ENCODE results near the gene NMD3.
"Not testable (repeated sequence)": the region's sequence is repeated elsewhere in the genome, so short reads cannot be mapped to it uniquely, and the experiment has no call there.

The NMD3 gene

GRCh38 chr3:161181371-161181770 lies 39.7 kb upstream of the NMD3 start:
- not testable (repeated sequence) for H4K91ac ChIP-seq (ENCODE audit: low read depth, low read length); H2BK12ac ChIP-seq (ENCODE audit: low read length); H3K79me2 ChIP-seq (ENCODE audit: control insufficient read depth, insufficient read depth, low read length, poor library complexity); H3K18ac ChIP-seq (ENCODE audit: low read length); H3K9ac ChIP-seq (ENCODE audit: low read length); H2BK5ac ChIP-seq (ENCODE audit: low read depth, low read length, poor library complexity); H3K4me2 ChIP-seq (ENCODE audit: low read length); H4K12ac ChIP-seq (ENCODE audit: low read depth, low read length); H4K8ac ChIP-seq (ENCODE audit: low read depth, low read length); H3K27ac ChIP-seq (ENCODE audit: low read depth, low read length); H3K4me3 ChIP-seq (ENCODE audit: low read depth, low read length); H3K23ac ChIP-seq (ENCODE audit: low read length); DNase-seq; H3K14ac ChIP-seq (ENCODE audit: low read length); H3K4me1 ChIP-seq (ENCODE audit: control insufficient read depth in 1 of 2, insufficient read depth in 2 of 2, low read length in 2 of 2); H2AK5ac ChIP-seq (ENCODE audit: low read length); H3K36me3 ChIP-seq (ENCODE audit: control insufficient read depth in 1 of 2, insufficient read depth in 2 of 2, low read length in 2 of 2); H3K9me3 ChIP-seq (ENCODE audit: insufficient read depth, low read depth, low read length); H3K27me3 ChIP-seq (ENCODE audit: insufficient read depth, low read length); H2BK120ac ChIP-seq (ENCODE audit: insufficient read depth, low read length, poor library complexity); H3K79me1 ChIP-seq (ENCODE audit: low read length); H3K4ac ChIP-seq (ENCODE audit: low read depth, low read length); H2AFZ ChIP-seq (ENCODE audit: insufficient read depth, low read length, poor library complexity)
- WGBS (ENCODE audit: extremely low coverage, insufficient coverage, insufficient read length), result no CpG with 5 or more reads among the region's 1 CpG

- Histone ChIP-seq H4K8ac (ENCODE audit: low read depth, low read length) (no peak overlapping the region), H3K14ac (ENCODE audit: low read length) (no peak overlapping the region)
Measured at GRCh38 chr3:161187046-161187445, 34.1 kb upstream of the NMD3 start.

GRCh38 chr3:161197855-161198850 lies 23.0 kb upstream of the NMD3 start:
- no peak overlapping the region for H2BK120ac ChIP-seq (ENCODE audit: insufficient read depth, low read length, poor library complexity)
- no peak overlapping the region for H2BK5ac ChIP-seq (ENCODE audit: low read depth, low read length, poor library complexity)
- no CpG with 5 or more reads among the region's 6 CpGs for WGBS (ENCODE audit: extremely low coverage, insufficient coverage, insufficient read length)
- H3K18ac ChIP-seq (ENCODE audit: low read length), result no peak overlapping the region
- no peaks in the 10 kb centered on the region for H3K36me3 ChIP-seq (ENCODE audit: control insufficient read depth in 1 of 2, insufficient read depth in 2 of 2, low read length in 2 of 2)
- no peak overlapping the region for H4K91ac ChIP-seq (ENCODE audit: low read depth, low read length)
- no peak overlapping the region for H3K4me2 ChIP-seq (ENCODE audit: low read length)
- no peak overlapping the region for H3K23ac ChIP-seq (ENCODE audit: low read length)
- no peak overlapping the region for H4K12ac ChIP-seq (ENCODE audit: low read depth, low read length)
- no peak overlapping the region for H3K9ac ChIP-seq (ENCODE audit: low read length)
- H2AK5ac ChIP-seq (ENCODE audit: low read length), result no peak overlapping the region
- H4K8ac ChIP-seq (ENCODE audit: low read depth, low read length), result no peak overlapping the region
- no peak overlapping the region for H2AFZ ChIP-seq (ENCODE audit: insufficient read depth, low read length, poor library complexity)
- H3K79me1 ChIP-seq (ENCODE audit: low read length), result no peaks in the 10 kb centered on the region
- no peaks in the 10 kb centered on the region for H3K4me1 ChIP-seq (ENCODE audit: control insufficient read depth in 1 of 2, insufficient read depth in 2 of 2, low read length in 2 of 2)
- no peaks in the 10 kb centered on the region for H3K27me3 ChIP-seq (ENCODE audit: insufficient read depth, low read length)
- H3K9me3 ChIP-seq (ENCODE audit: insufficient read depth, low read depth, low read length), result peaks cover 4% of the 10 kb centered on the region
- H2BK12ac ChIP-seq (ENCODE audit: low read length), result no peak overlapping the region
- H3K4me3 ChIP-seq (ENCODE audit: low read depth, low read length), result no peak overlapping the region
- H3K4ac ChIP-seq (ENCODE audit: low read depth, low read length), result no peak overlapping the region
- no peaks in the 10 kb centered on the region for H3K79me2 ChIP-seq (ENCODE audit: control insufficient read depth, insufficient read depth, low read length, poor library complexity)
- H3K14ac ChIP-seq (ENCODE audit: low read length), result no peak overlapping the region
- no peak overlapping the region for H3K27ac ChIP-seq (ENCODE audit: low read depth, low read length)
- DNase-seq, result no peak

More at GRCh38 chr3:161187046-161187445, 34.1 kb upstream of the NMD3 start:
- Histone ChIP-seq H3K9ac (ENCODE audit: low read length) (no peak overlapping the region), H4K91ac (ENCODE audit: low read depth, low read length) (no peak overlapping the region), H2AFZ (ENCODE audit: insufficient read depth, low read length, poor library complexity) (no peak overlapping the region), H3K18ac (ENCODE audit: low read length) (no peak overlapping the region), H3K27ac (ENCODE audit: low read depth, low read length) (no peak overlapping the region), H3K4me2 (ENCODE audit: low read length) (no peak overlapping the region), H2BK120ac (ENCODE audit: insufficient read depth, low read length, poor library complexity) (no peak overlapping the region), H3K79me1 (ENCODE audit: low read length) (no peaks in the 10 kb centered on the region), H3K23ac (ENCODE audit: low read length) (no peak overlapping the region), H4K12ac (ENCODE audit: low read depth, low read length) (no peak overlapping the region), H3K4me3 (ENCODE audit: low read depth, low read length) (no peak overlapping the region), H3K36me3 (ENCODE audit: control insufficient read depth in 1 of 2, insufficient read depth in 2 of 2, low read length in 2 of 2) (no peaks in the 10 kb centered on the region), H3K4me1 (ENCODE audit: control insufficient read depth in 1 of 2, insufficient read depth in 2 of 2, low read length in 2 of 2) (no peaks in the 10 kb centered on the region), H3K27me3 (ENCODE audit: insufficient read depth, low read length) (no peaks in the 10 kb centered on the region), H3K4ac (ENCODE audit: low read depth, low read length) (no peak overlapping the region), H3K9me3 (ENCODE audit: insufficient read depth, low read depth, low read length) (no peaks in the 10 kb centered on the region), H2BK12ac (ENCODE audit: low read length) (no peak overlapping the region), H2BK5ac (ENCODE audit: low read depth, low read length, poor library complexity) (no peak overlapping the region), H2AK5ac (ENCODE audit: low read length) (no peak overlapping the region), H3K79me2 (ENCODE audit: control insufficient read depth, insufficient read depth, low read length, poor library complexity) (no peaks in the 10 kb centered on the region)
- DNase-seq, result no peak
- no CpG with 5 or more reads among the region's 2 CpGs for WGBS (ENCODE audit: extremely low coverage, insufficient coverage, insufficient read length)

- H3K18ac ChIP-seq (ENCODE audit: low read length), result no peak overlapping the region
- H2BK120ac ChIP-seq (ENCODE audit: insufficient read depth, low read length, poor library complexity), result no peak overlapping the region
- H2AK5ac ChIP-seq (ENCODE audit: low read length), result no peak overlapping the region
- WGBS (ENCODE audit: extremely low coverage, insufficient coverage, insufficient read length), result no CpG with 5 or more reads among the region's 3 CpGs
- peaks cover 4% of the 10 kb centered on the region for H3K9me3 ChIP-seq (ENCODE audit: insufficient read depth, low read depth, low read length)
- H3K23ac ChIP-seq (ENCODE audit: low read length), result no peak overlapping the region
- no peak overlapping the region for H4K91ac ChIP-seq (ENCODE audit: low read depth, low read length)
- H3K79me1 ChIP-seq (ENCODE audit: low read length), result no peaks in the 10 kb centered on the region
- no peaks in the 10 kb centered on the region for H3K79me2 ChIP-seq (ENCODE audit: control insufficient read depth, insufficient read depth, low read length, poor library complexity)
- H3K4ac ChIP-seq (ENCODE audit: low read depth, low read length), result no peak overlapping the region
- no peak overlapping the region for H3K9ac ChIP-seq (ENCODE audit: low read length)
- H4K12ac ChIP-seq (ENCODE audit: low read depth, low read length), result no peak overlapping the region
- no peak overlapping the region for H2BK5ac ChIP-seq (ENCODE audit: low read depth, low read length, poor library complexity)
- no peak overlapping the region for H3K27ac ChIP-seq (ENCODE audit: low read depth, low read length)
- DNase-seq, result no peak
- H2AFZ ChIP-seq (ENCODE audit: insufficient read depth, low read length, poor library complexity), result no peak overlapping the region
- H3K36me3 ChIP-seq (ENCODE audit: control insufficient read depth in 1 of 2, insufficient read depth in 2 of 2, low read length in 2 of 2), result no peaks in the 10 kb centered on the region
- H3K27me3 ChIP-seq (ENCODE audit: insufficient read depth, low read length), result no peaks in the 10 kb centered on the region
- no peak overlapping the region for H3K4me3 ChIP-seq (ENCODE audit: low read depth, low read length)
- H4K8ac ChIP-seq (ENCODE audit: low read depth, low read length), result no peak overlapping the region
- no peak overlapping the region for H3K4me2 ChIP-seq (ENCODE audit: low read length)
- no peak overlapping the region for H2BK12ac ChIP-seq (ENCODE audit: low read length)
- no peaks in the 10 kb centered on the region for H3K4me1 ChIP-seq (ENCODE audit: control insufficient read depth in 1 of 2, insufficient read depth in 2 of 2, low read length in 2 of 2)
- H3K14ac ChIP-seq (ENCODE audit: low read length), result no peak overlapping the region
Measured at GRCh38 chr3:161199926-161200325, 21.2 kb upstream of the NMD3 start.

All from trophoblast cell (in vitro differentiated cells and primary cell).